Measurements from ENCODE around the gene SCAI. TPM values are rescaled to one million over a fixed set of nuclear protein-coding genes. Genes with fewer than 3 reads are reported as not detected.
A peak's percentile ranks its signal among the peaks of the same experiment; 100 is the strongest.
"Not testable (repeated sequence)": the region's sequence is repeated elsewhere in the genome, so short reads cannot be mapped to it uniquely, and the experiment has no call there.

SCAI gene
- total RNA-seq, 1 donor from 2014 or later: 3.8 TPM

GRCh38 chr9:124928116-124928515, 215.2 kb downstream of the SCAI start:
- DNase-seq: no peak
- intact Hi-C loops (cut with micrococcal nuclease): no loop called here
- ATAC-seq: no peak

DNA sequence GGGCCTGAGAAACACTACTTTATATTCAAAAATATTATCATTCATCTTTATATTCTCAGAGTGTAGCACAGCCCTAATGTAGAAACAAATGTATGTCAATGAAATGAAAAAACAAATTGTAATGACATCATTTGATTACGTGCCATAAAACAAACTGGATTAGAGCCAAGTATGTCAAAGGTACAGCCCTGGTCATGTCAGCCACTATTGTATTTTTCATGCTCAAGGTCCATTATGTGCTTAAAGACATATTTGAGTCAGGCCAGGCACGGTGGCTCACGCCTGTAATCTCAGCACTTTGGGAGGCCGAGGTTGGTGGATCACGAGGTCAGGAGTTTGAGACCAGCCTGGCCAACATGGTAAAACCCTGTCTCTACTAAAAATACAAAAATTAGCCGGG, 222.9 kb downstream of the SCAI start:
- ATAC-seq; intact Hi-C loops (cut with micrococcal nuclease); DNase-seq: not testable (repeated sequence)

DNA sequence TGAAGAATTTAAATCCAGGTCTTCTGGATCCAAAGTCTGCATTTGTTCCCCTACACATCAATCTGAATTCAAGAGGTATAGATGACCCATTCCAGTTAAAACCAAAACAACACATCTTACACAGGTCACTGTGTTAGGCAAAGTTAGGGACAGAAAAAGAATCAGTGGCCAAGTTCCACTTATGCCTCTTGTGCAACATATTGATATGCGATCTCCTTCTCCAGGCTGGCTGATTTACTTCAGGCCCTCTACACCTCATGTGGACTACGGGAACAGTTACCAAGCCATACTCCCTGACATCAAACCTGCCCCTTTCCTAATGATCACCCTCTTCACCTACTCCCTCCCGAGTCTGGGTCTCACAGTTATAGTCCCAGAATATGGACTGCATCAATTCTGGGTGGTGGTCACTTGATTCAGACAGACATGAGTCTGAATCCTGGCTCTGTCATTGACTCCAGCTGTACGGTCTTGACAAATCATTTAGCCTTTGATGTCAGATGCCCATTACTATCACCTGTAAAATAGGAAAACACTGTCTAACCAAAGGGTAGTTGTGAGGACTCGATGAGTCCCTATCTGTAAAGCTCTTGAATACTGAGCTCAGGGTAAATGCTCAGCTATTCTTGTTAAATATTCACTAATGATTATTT, 228.4 kb downstream of the SCAI start:
- ATAC-seq: no peak

DNA sequence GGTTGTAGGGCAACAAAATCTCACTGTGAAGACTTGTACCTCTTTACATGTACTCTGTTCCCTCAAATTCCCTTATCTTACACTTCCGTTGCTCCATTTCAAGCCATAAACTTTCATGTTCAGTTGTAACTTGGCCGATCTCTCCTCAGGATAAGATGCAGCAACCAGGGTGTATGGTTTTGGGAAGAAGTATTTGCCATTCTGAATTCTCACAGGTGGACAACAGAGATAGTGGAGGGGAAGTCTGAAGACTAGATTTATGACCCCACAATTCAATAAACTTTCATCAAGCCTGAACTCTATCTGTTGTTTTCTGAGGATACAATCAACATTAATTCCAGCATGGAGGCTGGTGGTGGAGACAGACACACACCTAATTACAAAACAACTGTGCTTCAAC, 229.9 kb downstream of the SCAI start:
- intact Hi-C loops (cut with micrococcal nuclease): no loop called here
- ATAC-seq (no peak), DNase-seq (no peak)

More for the DNA sequence above, 228.4 kb downstream of the SCAI start:
- intact Hi-C loops (cut with micrococcal nuclease): no loop called here
- no peak for DNase-seq

- ATAC-seq (no peak), DNase-seq (no peak)
- intact Hi-C loops (cut with micrococcal nuclease): no loop called here
Observed at GRCh38 chr9:124911766-124912165, 231.6 kb downstream of the SCAI start.

DNA sequence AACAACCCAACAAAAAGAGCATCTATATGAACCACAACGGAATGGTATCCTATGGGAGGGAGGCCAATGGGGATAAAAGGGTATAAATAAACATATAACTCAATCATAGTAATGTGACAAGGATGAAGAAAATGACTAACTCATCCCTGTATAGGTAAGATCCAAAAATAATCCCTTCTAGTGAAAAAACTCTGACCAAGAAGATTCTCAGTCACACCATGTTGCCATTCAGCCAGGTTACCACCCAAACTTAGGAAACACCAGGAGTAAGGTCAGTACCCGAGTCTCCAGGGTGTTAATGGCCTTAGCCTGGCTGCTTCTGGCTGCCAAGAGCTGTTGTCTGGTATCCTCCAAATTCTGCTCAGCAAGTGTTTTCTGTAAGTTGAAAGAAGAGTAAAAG, 235.2 kb downstream of the SCAI start:
- ATAC-seq: no peak
- no peak for DNase-seq
- intact Hi-C loops (cut with micrococcal nuclease): no loop called here

- DNase-seq: no peak
- ATAC-seq: no peak
- intact Hi-C loops (cut with micrococcal nuclease): no loop called here
Observed at GRCh38 chr9:124906966-124907365, 236.4 kb downstream of the SCAI start.

- intact Hi-C loops (cut with micrococcal nuclease): no loop called here
- ATAC-seq: no peak
Observed at GRCh38 chr9:124899845-124900244, 243.5 kb downstream of the SCAI start.

GRCh38 chr9:124897570-124898460, 245.5 kb downstream of the SCAI start:
- intact Hi-C loops (cut with micrococcal nuclease): no loop called here
- no peak for DNase-seq
- ATAC-seq: no peak

More at GRCh38 chr9:124899845-124900244, 243.5 kb downstream of the SCAI start:
- DNase-seq: no peak

DNA sequence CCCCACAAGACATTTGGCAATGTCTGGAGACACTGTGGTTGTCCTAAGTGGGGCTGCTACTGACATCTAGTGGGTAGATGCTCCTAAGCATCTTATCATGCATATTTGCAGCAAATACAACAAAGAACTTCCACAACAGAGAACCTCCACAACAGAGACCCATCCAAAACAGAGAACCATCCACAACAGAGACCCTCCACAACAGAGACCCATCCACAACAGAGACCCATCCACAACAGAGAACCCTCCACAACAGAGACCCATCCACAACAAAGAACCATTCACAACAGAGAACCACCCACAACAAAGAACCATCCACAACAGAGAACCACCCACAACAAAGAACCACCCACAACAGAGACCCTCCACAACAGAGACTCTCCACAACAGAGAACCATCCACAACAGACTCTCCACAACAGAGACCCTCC, 248.6 kb downstream of the SCAI start:
- intact Hi-C loops (cut with micrococcal nuclease): no loop called here
- ATAC-seq (peak; percentile 39), DNase-seq (no peak)

DNA sequence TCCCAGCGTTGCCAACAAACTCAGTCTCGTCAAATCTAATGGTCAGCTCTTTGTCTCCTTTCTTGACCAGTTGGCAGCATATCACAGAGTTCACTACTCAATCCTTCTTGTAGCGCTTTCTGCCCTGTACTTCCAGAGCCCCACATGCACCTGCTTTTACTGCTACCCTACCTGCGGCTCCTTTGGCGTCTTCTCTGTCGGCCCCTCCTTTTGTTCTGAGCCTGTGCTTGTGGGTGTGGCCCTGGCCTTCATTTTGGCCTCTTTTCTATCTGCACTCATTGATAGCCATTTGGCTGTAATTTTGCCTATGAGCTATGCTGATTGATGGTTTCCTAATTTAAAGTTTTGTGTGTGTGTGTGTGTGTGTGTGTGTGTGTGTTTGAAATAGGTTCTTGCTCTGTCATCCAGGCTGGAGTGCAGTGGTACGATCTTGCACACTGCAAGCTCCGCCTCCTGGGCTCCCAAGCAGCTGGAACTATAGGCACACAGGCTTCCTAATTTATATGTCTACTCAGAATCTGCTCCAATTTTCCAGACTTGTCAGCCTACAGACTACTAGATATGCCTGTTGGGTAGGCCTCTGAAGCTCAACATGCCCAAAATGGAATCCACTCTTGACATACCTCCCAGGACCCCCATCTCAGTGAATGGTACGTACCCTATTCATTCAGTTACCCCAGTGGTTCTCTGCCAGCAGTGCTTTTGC, 249.1 kb downstream of the SCAI start:
- DNase-seq (no peak), ATAC-seq (no peak)
- intact Hi-C loops (cut with micrococcal nuclease): no loop called here

Other genes with a start within 250 kb of the SCAI start
- gene GOLGA1, start 202.4 kb downstream of the SCAI start, total RNA-seq: 19.9 TPM
- gene PPP6C, start 46.3 kb upstream of the SCAI start, total RNA-seq: 35.9 TPM
- gene RABEPK, start 57.0 kb upstream of the SCAI start, total RNA-seq: 9.0 TPM
- gene HSPA5, start 97.8 kb upstream of the SCAI start, total RNA-seq: 183 TPM
- 30.5 TPM for gene GAPVD1, start 118.3 kb upstream of the SCAI start, total RNA-seq